Islet of Langerhans (tissue), 1 donor: ENCODE data around the gene FOXP4.

ENCODE experiments used
- FAIRE-seq: peaks from one replicate; lab custom pipeline; 2011; peaks lifted over from hg19 to GRCh38; lab: Jason Lieb, UNC

The FOXP4 gene

GRCh38 chr6:41522780-41523548, 23.2 kb upstream of the FOXP4 start:
- FAIRE-seq, result no peak

- FAIRE-seq, result no peak
These were observed 22.1 kb upstream of the FOXP4 start for GRCh38 chr6:41523915-41524633.

- no peak for FAIRE-seq
These were observed 21.6 kb upstream of the FOXP4 start for GRCh38 chr6:41524634-41525011.

GRCh38 chr6:41527721-41528408, 18.3 kb upstream of the FOXP4 start:
- no peak for FAIRE-seq

- FAIRE-seq, result no peak
These were observed 17.7 kb upstream of the FOXP4 start for GRCh38 chr6:41528409-41528963.

GRCh38 chr6:41529049-41529448, 17.1 kb upstream of the FOXP4 start:
- no peak for FAIRE-seq

- FAIRE-seq, result no peak
These were observed 16.2 kb upstream of the FOXP4 start for GRCh38 chr6:41529970-41530369.

- FAIRE-seq, result no peak
These were observed 15.7 kb upstream of the FOXP4 start for GRCh38 chr6:41530476-41530875.

GRCh38 chr6:41531016-41531415, 15.2 kb upstream of the FOXP4 start:
- FAIRE-seq, result no peak

- no peak for FAIRE-seq
These were observed 14.3 kb upstream of the FOXP4 start for GRCh38 chr6:41531591-41532582.

GRCh38 chr6:41535766-41536165, 10.4 kb upstream of the FOXP4 start:
- no peak for FAIRE-seq

GRCh38 chr6:41536795-41537758, 9.1 kb upstream of the FOXP4 start:
- no peak for FAIRE-seq

GRCh38 chr6:41538556-41539182, 7.5 kb upstream of the FOXP4 start:
- no peak for FAIRE-seq

GRCh38 chr6:41539204-41539603, 7.0 kb upstream of the FOXP4 start:
- FAIRE-seq, result no peak

- FAIRE-seq, result no peak
These were observed 4.8 kb upstream of the FOXP4 start for GRCh38 chr6:41541364-41541763.

GRCh38 chr6:41543087-41543486, 3.1 kb upstream of the FOXP4 start:
- FAIRE-seq, result no peak

GRCh38 chr6:41545247-41545702, 906 bp upstream of the FOXP4 start:
- FAIRE-seq, result no peak

- FAIRE-seq, result no peak
These were observed 289 bp downstream of the FOXP4 start for GRCh38 chr6:41546475-41546865.

- FAIRE-seq, result no peak
These were observed 951 bp downstream of the FOXP4 start for GRCh38 chr6:41546866-41547798.
